CD4-positive, alpha-beta T cell (primary cell): Measurements from ENCODE around the gene APEH. TPM values are rescaled to one million over a fixed set of nuclear protein-coding genes. Genes with fewer than 3 reads are reported as not detected.

ENCODE experiments used
- ATAC-seq: fragments of 200-7000 bp; cut with Tn5 transposase; one replicate; pipeline ENCODE4 v1.10.0; 2022; ENCODE audit warnings: mild to moderate bottlenecking; ENCODE audit not compliant: poor library complexity
- CTCF ChIA-PET: fragments of 350-600 bp; sonication (Branson Sonifier 250); formaldehyde crosslinking; loops from one replicate; lab custom pipeline; 2021; ENCODE audit warnings: antibody characterized with exemption, inconsistent platforms; lab: Charles Lee
- POLR2A ChIA-PET: fragments of 350-600 bp; sonication (Branson Sonifier 250); formaldehyde crosslinking; loops from one replicate; lab custom pipeline; 2021; ENCODE audit warnings: antibody characterized with exemption, inconsistent platforms; lab: Charles Lee
- DNase-seq, 14 experiments: peaks; one replicate each; pipeline ENCODE4 v3.0.0-alpha.2; 2013 to 2020; ENCODE audit warnings: mixed read lengths in 2 of 14
- H3K27ac ChIP-seq, 2 donors: one replicate each; pipeline versions ENCODE4 v1.5.1 to v1.7.0; 2013; ENCODE audit warnings: low read length in 2 of 2, low read depth in 1 of 2, mild to moderate bottlenecking in 1 of 2
- H3K27me3 ChIP-seq, 2 experiments: 1 replicate in 1 of 2; 2 replicates in 1 of 2; pipeline versions ENCODE4 v1.6.1 to v1.7.0; 2013; ENCODE audit warnings: low read length in 2 of 2, control low read depth in 1 of 2, mild to moderate bottlenecking in 1 of 2, moderate library complexity in 1 of 2; ENCODE audit not compliant: insufficient read depth in 2 of 2, control insufficient read depth in 1 of 2
- H3K36me3 ChIP-seq: one replicate; pipeline ENCODE4 v1.6.1; 2013; ENCODE audit warnings: low read length, control low read depth; ENCODE audit not compliant: insufficient read depth
- H3K4me1 ChIP-seq: one replicate; pipeline ENCODE4 v1.6.1; 2013; ENCODE audit warnings: low read length, control low read depth; ENCODE audit not compliant: insufficient read depth
- H3K4me3 ChIP-seq: one replicate; pipeline ENCODE4 v1.5.1; 2013; ENCODE audit warnings: mild to moderate bottlenecking, low read length, moderate library complexity
- H3K9me3 ChIP-seq, 2 experiments: 1 replicate in 1 of 2; 2 replicates in 1 of 2; pipeline versions ENCODE4 v1.6.1 to v1.7.0; 2013; ENCODE audit warnings: low read length in 2 of 2, mild to moderate bottlenecking in 2 of 2, control low read depth in 1 of 2, moderate library complexity in 1 of 2; ENCODE audit not compliant: control insufficient read depth in 1 of 2, insufficient read depth in 1 of 2
- H3K27ac Mint-ChIP-seq: one replicate; pipeline ENCODE4 v1.8.0; 2020; ENCODE audit warnings: mixed read lengths
- H3K27me3 Mint-ChIP-seq: one replicate; pipeline ENCODE4 v1.8.0; 2021; ENCODE audit warnings: mixed read lengths
- H3K36me3 Mint-ChIP-seq: one replicate; pipeline ENCODE4 v1.8.0; 2021; ENCODE audit warnings: low read depth, mixed read lengths
- H3K4me1 Mint-ChIP-seq: one replicate; pipeline ENCODE4 v1.8.0; 2021; ENCODE audit warnings: low read depth, mixed read lengths
- H3K4me3 Mint-ChIP-seq: one replicate; pipeline ENCODE4 v1.8.0; 2020; ENCODE audit warnings: mild to moderate bottlenecking, mixed read lengths
- H3K9me3 Mint-ChIP-seq: one replicate; pipeline ENCODE4 v1.8.0; 2020; ENCODE audit warnings: mixed read lengths
- intact Hi-C, 2 experiments: fragments of 100-400 bp; cut with DNase I in 1 of 2; cut with micrococcal nuclease in 1 of 2; formaldehyde crosslinking; loops; one replicate each; pipeline versions ENCODE4 v1.15.1 to v1.9.0; 2023 to 2025; cut with DNase I, micrococcal nuclease
- total RNA-seq, 174 experiments: library from RNA in 2 of 174; stranded (reverse) in 2 of 174; gene quantifications; one replicate each; pipeline ENCODE4 v1.2.3 and lab custom pipeline; 2021 to 2026
- TF ChIP-seq, protein P1 (sequence below): fragments of 200-600 bp; IDR thresholded peaks from one replicate; pipeline ENCODE4 v1.8.0; 2022; ENCODE audit warnings: antibody characterized with exemption, mild to moderate bottlenecking

Gene APEH
- total RNA-seq, 2 experiments from 2014 or later, result 44.3 to 45.5 TPM

DNA sequence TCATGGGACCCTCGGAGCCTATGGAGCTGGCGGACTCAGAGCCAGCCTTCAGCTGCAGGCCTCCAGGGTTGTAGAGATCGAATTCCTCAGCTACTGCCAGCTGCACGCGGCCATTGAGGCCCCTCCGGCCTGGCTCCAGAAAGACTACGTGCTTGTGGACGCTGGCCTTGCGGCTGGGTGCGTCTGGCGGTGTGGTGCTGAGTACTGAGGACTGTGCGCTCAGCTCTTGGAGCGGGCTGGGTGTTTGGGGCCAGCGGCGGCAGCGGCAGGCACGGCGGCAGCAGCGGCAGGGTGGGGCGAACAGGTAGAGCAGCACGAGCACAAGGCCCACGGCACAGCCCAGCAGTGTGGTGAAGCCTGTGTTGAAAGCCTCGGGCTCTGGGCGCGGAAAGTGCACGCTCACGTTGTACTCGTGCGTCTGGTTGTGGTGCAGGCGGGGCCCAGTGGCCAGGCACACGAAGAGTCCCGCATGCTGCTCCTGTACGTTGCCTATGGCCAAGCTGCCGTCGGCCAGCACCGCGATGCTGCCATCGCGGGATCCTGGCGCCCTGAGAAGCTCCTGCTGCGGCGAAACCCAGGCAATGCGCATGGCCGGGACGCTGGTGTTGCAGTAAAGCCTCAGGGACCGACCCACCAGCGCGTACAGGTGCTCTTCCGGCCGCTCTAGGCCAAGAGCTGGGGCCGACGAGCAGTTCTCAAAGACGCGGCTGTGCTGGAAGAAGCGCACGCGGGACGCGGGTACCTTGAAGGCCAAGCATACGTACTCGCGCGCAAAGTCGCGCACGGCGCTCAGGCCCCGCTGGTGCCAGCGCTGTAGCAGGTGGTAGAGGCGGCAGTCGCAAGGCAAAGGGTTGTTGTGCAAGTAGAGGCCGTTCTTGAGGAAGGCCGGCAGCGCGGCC lies 44.1 kb downstream of the APEH start:
- Mint-ChIP-seq H3K27ac (peak overlapping the region; percentile 95), H3K4me3 (peak overlapping the region; percentile 96), H3K36me3 (peaks cover 20% of the 10 kb centered on the region), H3K9me3 (no peaks in the 10 kb centered on the region), H3K4me1 (peaks cover 34% of the 10 kb centered on the region), H3K27me3 (no peaks in the 10 kb centered on the region)
- no peaks in the 10 kb centered on the region for H3K27me3 ChIP-seq
- peak overlapping the region; percentile 80 for H3K4me3 ChIP-seq
- POLR2A ChIA-PET, result interaction anchor here (2.0 to 3.9 kb wide), 2 partner anchors 69 to 85 kb away, joined by 15 to 18 read pairs; partner anchors contain the start of genes INKA1 and IP6K1
- CTCF ChIA-PET, result interaction anchor here (1.2 to 2.2 kb wide), 7 partner anchors 14 to 178 kb away, joined by 3 to 8 read pairs (median 4); no protein-coding TSS in a partner anchor
- intact Hi-C loops, result loop anchor here (2.0 kb wide), 2 partner anchors 15 to 69 kb away; partner anchors contain the start of gene IP6K1 (in 2 of the 2)
- TF ChIP-seq, protein P1, sequence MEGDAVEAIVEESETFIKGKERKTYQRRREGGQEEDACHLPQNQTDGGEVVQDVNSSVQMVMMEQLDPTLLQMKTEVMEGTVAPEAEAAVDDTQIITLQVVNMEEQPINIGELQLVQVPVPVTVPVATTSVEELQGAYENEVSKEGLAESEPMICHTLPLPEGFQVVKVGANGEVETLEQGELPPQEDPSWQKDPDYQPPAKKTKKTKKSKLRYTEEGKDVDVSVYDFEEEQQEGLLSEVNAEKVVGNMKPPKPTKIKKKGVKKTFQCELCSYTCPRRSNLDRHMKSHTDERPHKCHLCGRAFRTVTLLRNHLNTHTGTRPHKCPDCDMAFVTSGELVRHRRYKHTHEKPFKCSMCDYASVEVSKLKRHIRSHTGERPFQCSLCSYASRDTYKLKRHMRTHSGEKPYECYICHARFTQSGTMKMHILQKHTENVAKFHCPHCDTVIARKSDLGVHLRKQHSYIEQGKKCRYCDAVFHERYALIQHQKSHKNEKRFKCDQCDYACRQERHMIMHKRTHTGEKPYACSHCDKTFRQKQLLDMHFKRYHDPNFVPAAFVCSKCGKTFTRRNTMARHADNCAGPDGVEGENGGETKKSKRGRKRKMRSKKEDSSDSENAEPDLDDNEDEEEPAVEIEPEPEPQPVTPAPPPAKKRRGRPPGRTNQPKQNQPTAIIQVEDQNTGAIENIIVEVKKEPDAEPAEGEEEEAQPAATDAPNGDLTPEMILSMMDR, result no peak
- no peak overlapping the region for H3K27ac ChIP-seq
- peaks cover 39% of the 10 kb centered on the region for H3K36me3 ChIP-seq
- DNase-seq (peak in 2 of 14 experiments; percentile 9 to 45), ATAC-seq (no peak)
- H3K4me1 ChIP-seq, result peaks cover 34% of the 10 kb centered on the region
- H3K9me3 ChIP-seq, result no peaks in the 10 kb centered on the region

DNA sequence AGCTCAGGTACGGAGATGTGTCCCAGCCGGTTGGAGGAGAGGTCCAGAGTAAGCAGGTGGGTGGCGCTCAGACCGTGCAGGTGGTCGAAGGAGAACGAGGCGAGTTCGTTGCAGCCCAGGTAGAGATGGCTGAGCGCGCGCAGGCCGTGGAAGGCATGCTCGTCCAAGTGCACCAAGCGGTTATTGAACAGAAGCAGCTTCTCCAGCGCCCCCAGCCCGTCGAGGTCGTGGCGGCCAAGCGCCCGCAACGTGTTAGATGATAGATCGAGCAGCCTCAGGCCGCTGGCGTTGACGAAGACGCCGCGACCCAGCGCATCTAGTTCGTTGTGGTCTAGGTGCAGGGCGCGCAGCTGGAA lies 44.7 kb downstream of the APEH start:
- peak overlapping the region; percentile 95 for H3K27ac Mint-ChIP-seq
- H3K4me1 Mint-ChIP-seq, result peaks cover 38% of the 10 kb centered on the region
- Histone ChIP-seq H3K4me3 (peak overlapping the region; percentile 80), H3K27me3 (no peaks in the 10 kb centered on the region), H3K27ac (no peak overlapping the region), H3K36me3 (peaks cover 39% of the 10 kb centered on the region), H3K4me1 (peaks cover 33% of the 10 kb centered on the region), H3K9me3 (no peaks in the 10 kb centered on the region)
- intact Hi-C loops, result loop anchor here (2.0 kb wide), 2 partner anchors 16 to 68 kb away; partner anchors contain the start of gene IP6K1 (in 2 of the 2)
- ATAC-seq (no peak), DNase-seq (peak in 1 of 14 experiments; percentile 16)
- CTCF ChIA-PET, result interaction anchor here (1.2 to 2.2 kb wide), 7 partner anchors 13 to 179 kb away, joined by 3 to 8 read pairs (median 4); no protein-coding TSS in a partner anchor
- H3K27me3 Mint-ChIP-seq, result no peaks in the 10 kb centered on the region
- peaks cover 23% of the 10 kb centered on the region for H3K36me3 Mint-ChIP-seq
- TF ChIP-seq, protein P1, result no peak
- POLR2A ChIA-PET, result interaction anchor here (0.5 to 3.9 kb wide), 4 partner anchors 68 to 625 kb away, joined by 3 to 18 read pairs (median 9); partner anchors contain the start of genes INKA1, IP6K1 and QRICH1
- H3K9me3 Mint-ChIP-seq, result no peaks in the 10 kb centered on the region
- peak overlapping the region; percentile 96 for H3K4me3 Mint-ChIP-seq

DNA sequence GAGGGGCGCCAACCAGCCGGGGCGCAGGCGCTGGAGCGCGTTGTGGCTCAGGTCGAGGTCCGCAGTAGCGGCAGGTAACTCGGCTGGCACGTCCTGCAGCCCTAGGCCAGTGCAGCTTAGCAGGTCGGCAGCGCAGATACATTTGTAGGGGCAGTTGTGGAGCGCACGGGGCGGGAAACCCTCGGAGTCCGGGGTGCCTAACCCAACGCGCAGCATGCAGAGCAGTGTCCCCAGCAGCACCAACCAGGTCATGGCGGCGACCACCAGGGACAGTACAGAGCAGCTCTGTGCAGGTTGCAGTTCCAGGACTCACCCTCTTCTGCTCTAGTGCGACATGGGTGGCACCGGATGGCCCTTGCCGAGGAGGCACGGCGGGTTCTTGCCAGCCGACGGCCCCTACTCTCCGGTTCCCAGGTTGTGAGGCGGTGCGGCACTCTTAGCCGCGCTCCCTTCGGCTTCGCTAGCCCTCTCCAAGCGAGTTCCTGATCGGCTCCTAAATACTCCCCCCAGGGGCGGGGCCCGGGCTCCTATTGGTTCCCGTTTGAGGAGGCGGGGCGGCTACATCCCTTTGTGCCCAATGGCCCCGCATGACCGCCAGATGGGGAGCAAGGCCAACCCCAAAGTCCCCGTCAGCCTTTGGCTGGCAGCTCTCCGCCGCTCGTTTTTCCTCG lies 45.2 kb downstream of the APEH start, which contains the start of gene AMIGO3:
Gene AMIGO3, minus strand, starts transcription at position 471 of the 671 bp plus-strand sequence. Its CDS starts 219 bp downstream, at position 252.
- TF ChIP-seq, protein P1, result peak; percentile 78
- ATAC-seq, result peak; percentile 78
- CTCF ChIA-PET, result interaction anchor here (0.7 to 2.2 kb wide), 9 partner anchors 12 to 179 kb away, joined by 3 to 8 read pairs (median 4); no protein-coding TSS in a partner anchor

More for the DNA sequence above, 45.2 kb downstream of the APEH start, which contains the start of gene AMIGO3:
- Histone ChIP-seq H3K4me3 (peak within 1 kb of the TSS; percentile 80), H3K9me3 (no peaks in the 10 kb centered on the region), H3K4me1 (peaks cover 36% of the 10 kb centered on the region), H3K27ac (peak within 1 kb of the TSS; percentile 32 to 48), H3K36me3 (peaks cover 39% of the 10 kb centered on the region), H3K27me3 (no peaks in the 10 kb centered on the region)
- Mint-ChIP-seq H3K4me1 (peaks cover 44% of the 10 kb centered on the region), H3K36me3 (peaks cover 25% of the 10 kb centered on the region), H3K27me3 (no peaks in the 10 kb centered on the region), H3K4me3 (peak within 1 kb of the TSS; percentile 96), H3K27ac (peak within 1 kb of the TSS; percentile 95), H3K9me3 (no peaks in the 10 kb centered on the region)
- POLR2A ChIA-PET, result interaction anchor here (0.5 to 3.9 kb wide), 4 partner anchors 68 to 625 kb away, joined by 3 to 18 read pairs (median 9); partner anchors contain the start of genes INKA1, IP6K1 and QRICH1
- peak; percentile 71 to 94 (median 89) for DNase-seq
- intact Hi-C loops, result loop anchor here (2.0 kb wide), 2 partner anchors 17 to 67 kb away; partner anchors contain the start of gene IP6K1 (in 2 of the 2)
